22Rv1 (cell line): ENCODE measurements around the gene PCYT2.

Experiments
- H3K27ac ChIP-seq: fragments of 450-650 bp; 2 replicates; pipeline ENCODE4 v1.5.1; 2017
- ZFX ChIP-seq: fragments of 450-650 bp; IDR thresholded peaks from 2 replicates; pipeline ENCODE4 v1.6.1; 2017; ENCODE audit warnings: antibody characterized with exemption, borderline replicate concordance
- TF ChIP-seq, protein P1 (sequence below): fragments of 450-650 bp; IDR thresholded peaks from 2 replicates; pipeline ENCODE4 v1.5.1; 2017; ENCODE audit warnings: mild to moderate bottlenecking

PCYT2 gene

DNA sequence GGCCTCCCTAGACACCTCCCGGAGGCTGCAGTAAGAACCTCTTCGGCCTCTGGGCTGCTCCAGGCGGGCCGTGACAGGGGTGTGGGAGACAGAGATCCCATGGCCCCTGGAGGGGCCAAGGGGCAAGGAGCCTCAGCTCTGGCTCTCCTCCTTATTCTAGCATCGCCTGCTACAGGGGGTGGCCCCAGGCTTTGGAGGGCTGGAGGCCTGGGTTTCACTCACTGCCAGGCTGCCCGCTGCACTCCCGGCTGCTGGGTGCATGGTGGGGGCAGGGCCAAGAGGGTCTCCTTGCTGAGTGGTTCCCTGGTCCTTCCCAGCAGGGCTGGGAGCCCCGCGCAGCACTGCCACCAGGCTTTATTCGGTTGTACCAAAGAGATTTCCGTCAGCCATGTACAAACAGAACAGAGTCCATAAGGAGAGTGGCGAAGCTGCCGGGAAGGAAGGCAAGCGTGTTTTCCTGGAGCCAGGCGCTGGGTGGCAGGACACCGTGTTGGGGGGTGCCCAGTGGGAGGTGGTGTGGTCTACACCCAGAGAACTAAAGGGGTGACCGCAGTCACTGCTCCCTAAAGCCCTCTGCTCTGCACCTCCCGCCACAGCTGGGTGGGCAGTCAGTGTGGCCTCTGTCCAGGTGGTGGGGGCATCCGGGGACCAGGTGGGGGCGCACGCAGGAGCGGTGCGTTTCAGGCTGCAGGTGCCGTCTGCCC, 7.2 kb downstream of the PCYT2 start:
- TF ChIP-seq, protein P1, sequence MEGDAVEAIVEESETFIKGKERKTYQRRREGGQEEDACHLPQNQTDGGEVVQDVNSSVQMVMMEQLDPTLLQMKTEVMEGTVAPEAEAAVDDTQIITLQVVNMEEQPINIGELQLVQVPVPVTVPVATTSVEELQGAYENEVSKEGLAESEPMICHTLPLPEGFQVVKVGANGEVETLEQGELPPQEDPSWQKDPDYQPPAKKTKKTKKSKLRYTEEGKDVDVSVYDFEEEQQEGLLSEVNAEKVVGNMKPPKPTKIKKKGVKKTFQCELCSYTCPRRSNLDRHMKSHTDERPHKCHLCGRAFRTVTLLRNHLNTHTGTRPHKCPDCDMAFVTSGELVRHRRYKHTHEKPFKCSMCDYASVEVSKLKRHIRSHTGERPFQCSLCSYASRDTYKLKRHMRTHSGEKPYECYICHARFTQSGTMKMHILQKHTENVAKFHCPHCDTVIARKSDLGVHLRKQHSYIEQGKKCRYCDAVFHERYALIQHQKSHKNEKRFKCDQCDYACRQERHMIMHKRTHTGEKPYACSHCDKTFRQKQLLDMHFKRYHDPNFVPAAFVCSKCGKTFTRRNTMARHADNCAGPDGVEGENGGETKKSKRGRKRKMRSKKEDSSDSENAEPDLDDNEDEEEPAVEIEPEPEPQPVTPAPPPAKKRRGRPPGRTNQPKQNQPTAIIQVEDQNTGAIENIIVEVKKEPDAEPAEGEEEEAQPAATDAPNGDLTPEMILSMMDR: no peak
- no peak for TF ChIP-seq ZFX
- H3K27ac ChIP-seq: peak overlapping the region; percentile 72

DNA sequence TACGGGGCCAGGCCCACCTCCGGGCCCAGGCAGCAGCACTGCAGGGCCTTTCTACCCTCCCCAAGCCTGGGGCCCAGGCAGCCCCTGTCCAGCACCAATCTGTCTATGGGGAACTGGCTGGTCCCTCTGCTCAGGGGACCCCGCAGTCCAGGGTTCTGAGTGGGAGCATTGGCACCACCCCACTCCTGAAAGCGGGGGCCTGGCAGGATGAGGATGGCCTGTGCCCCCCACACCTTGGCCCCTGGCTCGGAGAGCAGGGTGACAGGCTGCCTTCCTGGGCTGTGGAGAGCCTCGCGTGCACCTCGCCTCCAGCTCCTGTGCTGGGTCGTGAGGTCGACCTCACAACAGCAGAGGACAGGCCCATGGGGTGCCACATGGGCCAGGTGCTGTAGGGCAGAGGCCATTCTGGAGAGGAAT, 7.8 kb downstream of the PCYT2 start:
- peak overlapping the region; percentile 72 for H3K27ac ChIP-seq

DNA sequence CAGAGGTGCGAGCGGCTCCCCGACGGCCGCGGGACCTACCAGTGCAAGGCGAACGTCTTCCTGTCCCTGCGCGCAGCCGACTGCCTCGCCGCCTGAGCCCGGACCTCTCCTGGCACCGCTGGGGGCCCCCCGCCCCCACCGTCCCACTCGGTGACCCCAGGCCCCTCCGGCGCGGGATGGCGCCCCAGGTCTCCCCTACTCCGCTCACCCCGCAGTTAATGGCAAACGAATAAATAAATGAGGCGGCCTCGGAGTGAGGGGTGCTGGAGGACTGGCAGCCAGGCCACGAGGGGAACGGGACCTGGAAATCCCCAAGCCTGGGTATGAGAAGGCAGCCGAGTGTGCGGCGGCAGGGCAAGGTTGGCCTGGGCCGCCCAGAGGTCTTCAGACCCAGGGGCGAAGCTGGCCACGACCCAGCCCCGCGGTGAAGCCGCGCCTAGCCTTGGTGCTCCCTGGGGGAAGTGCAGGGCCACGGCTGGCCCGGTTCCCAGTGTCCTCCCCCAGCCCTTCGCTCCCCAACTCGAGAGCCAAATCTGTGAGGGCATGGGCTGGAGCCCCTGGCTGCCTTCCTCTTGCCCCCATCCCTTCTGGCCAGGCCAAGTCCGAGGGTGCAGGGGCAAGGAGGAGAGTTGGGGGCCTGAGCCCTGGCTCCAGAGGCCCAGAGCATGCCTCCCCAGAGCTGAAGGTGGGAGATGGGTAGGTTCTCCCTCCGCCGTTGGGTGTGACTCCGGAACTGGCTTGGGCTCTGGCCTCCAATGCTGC, 8.4 kb downstream of the PCYT2 start:
- H3K27ac ChIP-seq: peak overlapping the region; percentile 72

More for the DNA sequence above, 7.8 kb downstream of the PCYT2 start:
- TF ChIP-seq, protein P1: no peak
- no peak for TF ChIP-seq ZFX

DNA sequence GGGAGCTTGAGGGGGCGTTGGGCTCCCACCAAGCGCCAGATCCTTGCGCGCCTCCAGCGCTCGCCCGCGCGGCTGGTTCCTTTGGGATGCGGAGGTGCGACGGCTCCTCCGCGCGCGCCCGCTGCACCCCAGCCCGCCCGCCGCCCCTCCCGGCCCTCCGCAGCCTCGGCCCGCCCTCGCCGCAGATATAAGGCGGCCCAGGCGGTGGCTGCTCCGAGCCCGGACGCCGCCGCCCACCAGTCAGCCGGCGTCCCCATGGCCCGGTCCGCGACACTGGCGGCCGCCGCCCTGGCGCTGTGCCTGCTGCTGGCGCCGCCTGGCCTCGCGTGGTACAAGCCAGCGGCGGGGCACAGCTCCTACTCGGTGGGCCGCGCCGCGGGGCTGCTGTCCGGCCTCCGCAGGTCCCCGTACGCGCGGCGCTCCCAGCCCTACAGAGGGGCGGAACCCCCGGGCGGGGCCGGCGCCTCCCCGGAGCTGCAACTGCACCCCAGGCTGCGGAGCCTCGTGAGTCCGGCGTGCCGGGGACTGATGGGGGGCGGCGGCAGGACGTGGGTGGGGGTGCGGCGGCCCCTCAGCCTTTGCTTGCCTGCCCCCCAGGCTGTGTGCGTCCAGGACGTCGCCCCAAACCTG, 9.1 kb downstream of the PCYT2 start, which contains the start of gene NPB:
NPB (plus strand) TSS at position 216 of the 630 bp plus-strand sequence; CDS start at position 256, 40 bp downstream.
- TF ChIP-seq, protein P1: no peak
- no peak for TF ChIP-seq ZFX

More for the DNA sequence above, 8.4 kb downstream of the PCYT2 start:
- TF ChIP-seq, protein P1: no peak
- TF ChIP-seq ZFX: no peak

DNA sequence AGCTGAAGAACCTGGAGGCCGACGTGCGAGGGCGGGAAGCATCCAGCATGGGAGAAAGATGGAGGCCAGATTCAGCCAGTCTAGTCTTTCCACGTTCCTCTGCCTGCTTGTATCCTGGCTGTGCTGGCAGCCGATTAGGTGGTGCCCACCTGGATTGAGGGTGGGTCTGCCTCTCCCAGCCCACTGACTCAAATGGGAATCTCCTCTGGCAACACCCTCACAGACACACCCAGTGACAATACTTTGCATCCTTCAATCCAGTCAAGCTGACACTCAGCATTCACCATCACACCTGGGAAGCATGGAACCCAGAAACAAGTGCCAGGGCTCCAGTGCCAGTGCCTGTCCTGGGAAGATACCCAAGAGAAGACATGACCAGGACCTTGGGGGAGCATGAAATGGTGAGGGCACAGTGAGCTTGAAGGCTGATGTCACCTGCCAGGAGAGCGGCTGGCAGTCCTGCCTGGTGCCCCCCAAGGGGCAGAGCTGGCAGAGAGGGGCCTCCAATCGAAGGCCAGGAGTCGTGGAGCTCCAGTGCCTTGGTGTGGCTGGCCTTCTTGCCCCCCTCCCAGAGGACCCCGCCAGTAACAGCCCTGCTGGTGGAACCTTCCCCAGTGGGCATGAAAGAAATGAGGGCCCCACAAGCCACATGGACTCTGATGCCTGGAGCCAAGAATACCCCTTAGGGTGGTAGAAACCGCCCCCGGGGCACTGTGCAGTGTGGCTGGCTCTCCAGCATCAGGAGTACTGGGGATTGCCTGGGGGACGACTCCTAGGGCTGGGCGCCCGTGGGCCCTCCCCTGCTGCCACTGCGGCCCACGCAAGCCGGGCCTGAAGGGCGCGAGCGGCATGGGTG, 9.8 kb downstream of the PCYT2 start:
- H3K27ac ChIP-seq: peak overlapping the region; percentile 72
- no peak for TF ChIP-seq ZFX
- TF ChIP-seq, protein P1: no peak

More for the DNA sequence above, 9.1 kb downstream of the PCYT2 start, which contains the start of gene NPB:
- H3K27ac ChIP-seq: peak within 1 kb of the TSS; percentile 72

DNA sequence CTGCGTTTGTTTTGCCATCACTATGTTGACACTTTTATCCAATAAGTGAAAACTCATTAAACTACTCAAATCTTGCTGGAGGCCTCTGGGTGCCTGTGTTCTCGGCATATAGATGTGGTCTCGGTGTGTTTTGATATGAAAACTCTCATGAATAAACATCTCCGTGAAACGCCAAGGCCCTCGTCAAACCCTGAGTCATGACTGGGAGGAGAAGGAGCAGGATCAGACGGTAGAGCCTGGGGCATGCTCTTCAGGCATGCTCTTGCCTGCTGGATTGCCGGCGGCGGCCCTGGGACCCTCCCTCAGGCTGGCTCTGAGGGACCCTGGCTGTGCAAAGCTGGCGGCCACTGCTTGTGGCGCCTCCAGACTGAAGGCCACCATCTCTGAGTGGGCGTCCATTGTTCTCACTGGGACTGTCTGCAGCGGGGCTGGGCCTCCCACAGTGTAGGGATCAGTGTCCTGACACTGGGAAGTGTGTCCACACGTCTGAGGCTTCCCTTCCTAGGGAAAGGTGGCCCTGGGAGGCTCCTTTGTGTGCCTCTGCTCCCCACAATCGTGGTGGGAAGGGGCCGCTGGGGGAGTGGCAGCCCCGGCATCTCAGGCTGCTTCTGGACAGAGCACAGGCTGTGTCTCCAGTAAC, 10.9 kb downstream of the PCYT2 start:
- peak overlapping the region; percentile 72 for H3K27ac ChIP-seq
- TF ChIP-seq ZFX: no peak
- TF ChIP-seq, protein P1: no peak
